AG20443 (cell line): ENCODE results near the gene C3orf22.
"Not testable (repeated sequence)": the region's sequence is repeated elsewhere in the genome, so short reads cannot be mapped to it uniquely, and the experiment has no call there.

ENCODE experiments used
- DNase-seq: peaks from one replicate; pipeline ENCODE4 v3.0.0; 2012; ENCODE audit warnings: low spot score, mixed read lengths

Gene C3orf22

DNA sequence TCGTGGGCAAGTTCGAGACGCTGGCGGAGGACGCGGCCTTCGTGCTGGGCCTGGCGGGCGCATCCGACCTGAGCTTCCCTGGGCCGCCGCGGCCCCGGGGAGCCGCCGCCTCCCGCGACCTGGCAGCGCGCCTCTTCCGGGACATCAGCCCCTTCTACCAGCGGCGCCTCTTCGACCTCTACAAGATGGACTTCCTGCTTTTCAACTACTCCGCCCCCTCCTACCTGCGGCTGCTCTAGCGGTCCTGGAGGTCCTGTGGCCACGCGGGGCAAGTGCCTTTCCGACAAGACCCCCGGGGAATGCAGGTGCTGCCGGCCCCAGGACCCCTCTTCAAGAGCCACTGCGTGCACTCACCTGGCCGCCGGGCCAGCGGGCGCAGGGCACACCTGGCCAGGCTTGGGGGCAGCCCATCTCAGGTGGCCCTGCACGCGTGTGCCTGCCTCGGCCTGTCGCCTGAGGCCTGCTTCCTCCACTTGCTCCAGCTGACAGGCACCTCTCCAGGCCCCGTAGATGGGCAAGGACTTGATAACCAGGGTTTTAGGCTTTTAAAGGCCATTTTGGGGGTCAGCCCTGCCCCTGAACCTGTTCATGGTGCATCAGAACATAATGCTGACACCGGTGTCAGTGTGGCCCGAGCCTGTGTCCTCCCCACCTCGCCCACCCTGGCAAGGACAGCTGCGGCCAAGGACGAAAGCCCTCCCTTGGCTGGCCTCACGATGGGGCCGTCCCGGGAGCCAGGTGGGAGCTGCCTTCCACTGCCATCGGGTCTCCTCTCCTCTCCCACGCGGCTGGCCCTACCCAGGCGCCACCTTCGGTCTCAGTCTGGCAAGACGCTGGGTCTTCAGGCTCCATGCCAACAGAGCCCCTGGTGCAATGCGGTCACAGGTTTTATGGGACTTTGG is 16.1 kb downstream of the C3orf22 start:
- no peak for DNase-seq

DNA sequence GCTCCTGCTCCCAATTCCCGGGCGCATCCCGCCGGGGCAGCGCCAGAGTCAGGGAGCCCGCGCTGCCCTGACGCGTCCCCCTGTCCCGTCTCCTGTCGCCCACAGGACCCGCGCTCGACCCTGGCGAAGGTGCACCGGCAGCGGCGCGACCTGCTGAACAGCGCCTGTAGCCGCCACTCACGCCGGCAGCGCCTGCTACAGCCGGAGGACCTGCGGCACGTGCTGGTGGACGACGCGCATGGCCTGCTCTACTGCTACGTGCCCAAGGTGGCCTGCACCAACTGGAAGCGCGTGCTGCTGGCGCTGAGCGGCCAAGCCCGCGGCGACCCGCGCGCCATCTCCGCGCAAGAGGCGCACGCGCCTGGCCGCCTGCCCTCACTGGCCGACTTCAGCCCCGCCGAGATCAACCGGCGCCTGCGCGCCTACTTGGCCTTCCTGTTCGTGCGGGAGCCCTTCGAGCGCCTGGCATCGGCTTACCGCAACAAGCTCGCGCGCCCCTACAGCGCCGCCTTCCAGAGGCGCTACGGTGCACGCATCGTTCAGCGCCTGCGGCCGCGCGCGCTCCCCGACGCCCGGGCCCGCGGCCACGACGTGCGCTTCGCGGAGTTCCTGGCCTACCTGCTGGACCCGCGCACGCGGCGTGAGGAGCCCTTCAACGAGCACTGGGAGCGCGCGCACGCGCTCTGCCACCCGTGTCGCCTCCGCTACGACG is 16.9 kb downstream of the C3orf22 start:
- no peak for DNase-seq

DNA sequence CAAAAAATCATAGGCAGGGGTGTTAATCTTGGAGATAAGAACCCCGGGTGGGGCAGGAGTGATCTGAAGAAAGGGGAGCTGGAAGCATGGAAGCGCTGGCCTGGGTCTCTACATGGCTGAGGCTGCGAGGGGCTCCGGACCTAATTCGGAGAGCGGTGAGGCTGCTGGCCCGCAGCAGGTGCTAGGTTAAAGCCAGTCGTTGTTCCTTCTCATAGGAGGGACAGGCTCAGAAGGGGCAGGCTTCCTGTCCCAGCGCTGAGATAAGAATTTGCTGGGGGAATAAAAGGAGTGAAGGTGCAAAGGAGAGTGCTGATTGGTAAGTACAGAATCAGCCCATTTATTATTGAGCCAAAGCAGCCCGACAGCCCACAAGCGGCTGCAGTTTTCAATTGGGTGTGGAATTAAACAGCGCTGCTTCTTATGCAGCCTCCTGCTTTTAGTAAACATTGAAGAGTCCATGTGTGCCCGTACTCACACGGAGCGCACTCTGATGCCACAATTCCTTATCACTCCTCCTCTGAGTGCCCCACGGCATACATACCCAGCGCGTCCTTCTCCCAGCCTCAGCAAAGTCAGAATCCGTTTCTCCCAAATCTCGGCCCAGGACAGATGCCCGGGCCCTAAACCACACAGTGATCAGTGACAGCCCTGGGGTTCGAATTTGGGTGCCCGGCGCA is 17.6 kb downstream of the C3orf22 start:
- DNase-seq = no peak

DNA sequence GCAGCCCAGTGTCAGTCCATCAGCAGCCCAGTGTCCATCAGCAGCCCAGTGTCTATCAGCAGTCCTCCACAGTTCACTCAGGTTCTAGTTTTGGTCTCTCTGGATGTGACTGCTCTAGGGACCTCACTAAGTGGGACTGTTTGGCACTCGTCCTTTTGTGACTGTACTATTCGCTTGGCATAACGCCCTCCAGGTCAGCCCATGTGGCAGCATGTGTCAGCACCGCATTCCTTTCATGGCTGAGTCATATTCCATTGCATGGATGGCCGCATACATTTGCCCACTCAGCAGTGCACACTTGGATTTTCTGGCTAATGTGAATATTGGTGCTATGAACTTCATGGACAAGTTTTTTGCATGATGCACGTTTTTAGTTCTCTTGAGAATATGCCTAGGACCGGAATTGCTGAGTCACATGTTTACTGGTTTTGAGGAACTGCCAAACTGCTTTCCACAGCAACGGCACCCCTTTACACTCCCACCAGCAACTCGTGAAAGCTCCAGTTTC is 18.3 kb downstream of the C3orf22 start:
- DNase-seq = peak; percentile 89

DNA sequence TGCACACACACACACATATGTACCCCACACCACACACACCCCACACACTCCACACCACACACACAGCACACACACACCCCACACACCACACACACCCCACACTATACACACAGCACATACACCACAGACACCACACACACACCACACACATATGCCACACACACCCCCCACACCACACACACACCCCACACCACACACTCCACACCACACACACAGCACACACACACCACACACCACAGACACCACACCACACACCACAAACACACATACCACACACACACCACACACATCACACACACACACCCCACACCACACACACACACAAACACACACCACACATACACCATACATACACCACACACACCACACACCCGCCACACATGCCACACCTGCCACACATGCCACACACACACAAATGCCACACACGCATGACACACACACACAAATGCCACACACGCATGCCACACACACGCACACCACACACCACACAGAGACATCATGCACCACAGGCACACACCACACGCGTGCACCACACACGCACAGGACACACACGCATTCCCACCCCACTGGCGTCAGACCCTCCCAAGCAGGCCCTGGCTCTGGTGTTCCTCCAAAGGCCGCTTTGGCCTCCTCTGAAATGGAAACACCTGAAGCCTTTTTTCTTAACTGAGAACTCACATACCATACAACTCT is 19.0 kb downstream of the C3orf22 start:
- no peak for DNase-seq

DNA sequence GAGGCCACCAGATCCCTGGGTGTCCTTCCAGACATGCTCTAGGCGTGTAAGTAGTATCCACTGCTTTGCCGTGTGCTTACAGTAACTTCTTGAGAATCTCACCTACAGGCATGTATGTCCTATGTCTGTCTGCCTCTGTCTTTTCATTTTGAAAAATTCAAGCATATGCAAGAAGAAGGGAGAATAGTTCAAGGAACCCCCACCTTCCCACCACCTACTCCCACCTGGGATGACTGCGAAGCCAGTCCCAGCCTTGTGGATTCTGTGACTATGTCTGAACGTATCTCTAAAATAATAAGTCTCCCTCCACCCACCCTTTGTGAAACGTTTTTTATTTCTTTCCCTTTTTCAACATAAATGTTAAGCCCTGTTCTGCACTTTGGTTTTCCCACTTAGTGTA is 19.8 kb downstream of the C3orf22 start:
- DNase-seq = no peak

DNA sequence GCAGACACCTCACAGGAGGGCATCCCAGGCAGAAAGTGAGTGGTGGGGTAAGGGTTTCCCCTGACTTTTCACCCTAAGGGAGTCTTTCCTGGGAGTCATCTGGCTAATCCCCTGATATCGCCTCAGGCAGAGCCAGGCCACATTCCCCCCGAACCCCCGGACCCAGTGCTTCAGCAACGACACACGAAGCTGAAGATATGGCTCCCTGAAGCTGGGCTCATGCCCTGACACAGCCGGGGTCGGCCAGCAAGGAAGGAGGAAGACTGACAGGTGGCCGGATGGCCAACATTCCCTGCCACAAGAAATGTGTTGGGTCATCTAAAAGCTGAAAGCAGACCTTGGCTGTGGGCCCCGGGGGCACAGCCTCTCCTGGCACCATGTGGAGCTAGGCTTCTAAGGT is 20.4 kb downstream of the C3orf22 start:
- DNase-seq = no peak

DNA sequence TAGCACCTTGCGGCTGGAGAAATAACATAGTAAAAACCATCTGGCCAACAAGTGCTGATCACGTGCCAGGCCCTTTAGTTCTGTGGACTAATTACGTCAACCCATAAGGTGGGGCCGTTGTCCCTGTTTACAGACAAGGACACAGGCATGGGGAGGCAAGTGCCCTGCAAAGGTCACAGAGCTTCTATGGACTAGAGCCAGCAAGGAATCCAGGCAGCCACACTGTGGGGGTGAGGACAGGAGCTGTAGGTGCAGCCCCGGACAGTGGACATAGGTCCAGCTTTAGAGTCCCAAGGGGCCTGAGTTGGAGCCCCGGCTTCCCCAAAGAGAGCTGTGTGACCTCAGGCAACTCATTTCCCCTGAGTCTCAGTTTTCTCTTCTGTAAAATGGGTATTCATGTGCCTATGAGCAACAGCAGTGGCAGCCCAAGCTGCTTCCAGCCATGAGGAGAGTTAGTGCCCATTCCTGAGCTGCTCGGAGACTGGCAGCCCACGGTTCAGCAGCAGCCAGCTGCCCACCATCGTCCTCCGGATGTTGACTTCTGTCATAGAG is 20.9 kb downstream of the C3orf22 start:
- DNase-seq = no peak

DNA sequence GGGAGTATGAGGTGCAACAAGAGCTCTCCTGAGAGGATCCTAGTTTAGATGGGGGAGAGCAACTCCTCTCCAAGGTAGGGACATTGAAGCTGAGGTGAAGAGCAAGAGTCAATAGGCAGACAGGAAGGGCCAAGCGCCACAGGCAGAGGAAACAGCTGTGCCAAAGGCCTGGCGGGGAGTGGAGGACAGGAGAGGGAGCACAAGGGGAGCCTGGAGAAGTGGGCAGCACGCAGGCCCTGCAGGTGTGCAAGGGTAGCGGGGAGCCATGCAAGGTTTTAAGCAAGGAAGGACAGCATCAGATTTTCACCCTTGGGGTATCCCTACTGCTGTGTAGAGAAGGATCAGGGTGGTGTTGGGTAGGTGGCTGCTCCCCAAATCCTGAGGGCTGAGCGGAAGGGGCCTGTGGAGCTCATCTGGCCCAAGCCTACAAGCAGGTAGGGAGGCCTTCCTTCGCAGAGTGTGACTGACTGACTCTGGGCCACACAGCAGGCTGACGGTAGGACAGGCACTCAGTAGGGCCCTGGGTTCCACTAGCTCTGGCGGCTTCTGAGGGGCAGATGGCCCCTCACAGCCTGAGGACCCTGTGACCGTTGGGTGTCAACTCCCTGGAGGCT is 21.5 kb downstream of the C3orf22 start:
- DNase-seq = no peak

DNA sequence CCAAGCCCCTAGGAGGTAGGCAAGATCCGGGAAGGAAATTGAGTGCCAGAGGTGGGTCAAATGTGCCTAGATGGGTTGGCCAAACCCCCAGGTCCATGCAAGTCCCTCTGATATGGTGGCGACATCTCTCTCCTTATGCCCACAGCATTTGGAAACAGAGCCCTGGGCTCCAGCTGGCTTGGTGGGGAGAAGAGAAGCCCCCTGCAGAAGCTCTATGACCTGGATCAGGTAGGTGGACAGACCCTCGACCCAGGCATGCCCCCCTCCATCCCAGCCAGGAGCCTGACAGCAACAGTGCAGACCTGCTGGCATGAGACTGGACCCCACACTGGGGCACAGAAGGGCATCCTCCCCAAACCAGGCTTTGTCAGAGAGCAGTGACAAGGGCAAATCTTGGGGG is 22.6 kb downstream of the C3orf22 start:
- no peak for DNase-seq

DNA sequence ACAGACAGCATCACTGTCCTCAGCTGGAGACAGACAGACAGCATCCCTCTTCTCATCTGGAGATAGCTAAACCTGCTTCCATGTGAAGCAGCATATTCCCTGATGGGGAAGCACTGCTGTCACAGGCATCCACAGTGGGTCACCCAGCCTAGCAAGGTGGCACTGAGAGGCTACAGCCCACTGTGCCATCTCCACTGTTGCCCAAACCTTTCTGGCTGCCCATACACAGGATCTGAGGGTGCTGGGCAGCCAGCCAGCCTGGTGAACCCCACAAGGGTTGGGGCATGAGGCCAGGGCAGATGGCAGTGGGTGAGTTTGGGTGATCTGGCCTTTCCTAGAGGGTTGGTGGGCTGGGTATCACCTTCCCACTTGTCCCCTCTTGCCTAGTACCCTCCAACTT is 23.1 kb downstream of the C3orf22 start:
- no peak for DNase-seq

DNA sequence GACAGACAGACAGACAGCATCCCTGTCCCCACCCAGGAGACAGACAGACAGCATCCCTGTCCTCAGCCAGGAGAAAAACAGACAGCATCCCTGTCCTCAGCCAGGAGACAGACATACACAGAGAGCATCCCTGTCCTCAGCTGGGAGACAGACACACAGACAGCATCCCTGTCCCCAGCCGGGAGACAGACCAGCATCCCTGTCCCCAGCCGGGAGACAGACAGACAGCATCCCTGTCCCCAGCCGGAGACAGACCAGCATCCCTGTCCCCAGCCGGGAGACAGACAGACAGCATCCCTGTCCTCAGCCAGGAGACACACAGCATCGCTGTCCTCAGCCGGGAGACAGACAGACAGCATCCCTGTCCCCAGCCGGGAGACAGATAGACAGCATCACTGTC is 24.0 kb downstream of the C3orf22 start:
- not testable (repeated sequence) for DNase-seq

DNA sequence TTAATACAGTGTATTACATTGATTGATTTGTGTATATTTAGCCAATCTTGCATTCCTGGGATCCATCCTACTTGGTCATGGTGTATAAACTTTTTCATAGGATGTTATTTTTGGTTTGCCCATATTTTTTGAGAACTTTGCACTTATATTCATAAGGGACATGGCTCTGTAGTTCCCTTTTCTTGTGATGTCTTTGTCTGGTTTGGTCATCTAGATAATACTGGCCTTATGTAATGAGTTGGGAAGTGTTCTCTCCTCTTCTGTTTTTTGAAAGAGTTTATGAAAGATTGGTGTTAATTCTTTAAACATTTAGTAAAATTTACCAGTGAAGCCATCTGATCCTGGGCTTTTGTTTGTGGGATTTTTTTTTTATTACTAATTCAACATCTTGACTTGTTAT is 25.2 kb downstream of the C3orf22 start:
- no peak for DNase-seq

DNA sequence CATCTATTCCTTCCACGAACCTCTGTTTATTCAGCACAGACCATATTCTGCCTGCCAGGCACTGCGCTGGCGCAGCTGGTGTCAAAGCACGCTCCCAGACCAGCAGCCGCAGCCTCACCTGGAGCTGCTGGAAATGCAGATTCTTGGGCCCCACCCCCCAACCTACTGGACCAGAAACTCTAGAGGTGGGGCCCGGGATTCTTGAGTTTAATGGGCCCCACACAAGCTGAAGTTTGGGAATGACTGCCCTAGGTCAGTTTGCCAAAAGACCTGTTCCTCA is 27.7 kb downstream of the C3orf22 start:
- no peak for DNase-seq

DNA sequence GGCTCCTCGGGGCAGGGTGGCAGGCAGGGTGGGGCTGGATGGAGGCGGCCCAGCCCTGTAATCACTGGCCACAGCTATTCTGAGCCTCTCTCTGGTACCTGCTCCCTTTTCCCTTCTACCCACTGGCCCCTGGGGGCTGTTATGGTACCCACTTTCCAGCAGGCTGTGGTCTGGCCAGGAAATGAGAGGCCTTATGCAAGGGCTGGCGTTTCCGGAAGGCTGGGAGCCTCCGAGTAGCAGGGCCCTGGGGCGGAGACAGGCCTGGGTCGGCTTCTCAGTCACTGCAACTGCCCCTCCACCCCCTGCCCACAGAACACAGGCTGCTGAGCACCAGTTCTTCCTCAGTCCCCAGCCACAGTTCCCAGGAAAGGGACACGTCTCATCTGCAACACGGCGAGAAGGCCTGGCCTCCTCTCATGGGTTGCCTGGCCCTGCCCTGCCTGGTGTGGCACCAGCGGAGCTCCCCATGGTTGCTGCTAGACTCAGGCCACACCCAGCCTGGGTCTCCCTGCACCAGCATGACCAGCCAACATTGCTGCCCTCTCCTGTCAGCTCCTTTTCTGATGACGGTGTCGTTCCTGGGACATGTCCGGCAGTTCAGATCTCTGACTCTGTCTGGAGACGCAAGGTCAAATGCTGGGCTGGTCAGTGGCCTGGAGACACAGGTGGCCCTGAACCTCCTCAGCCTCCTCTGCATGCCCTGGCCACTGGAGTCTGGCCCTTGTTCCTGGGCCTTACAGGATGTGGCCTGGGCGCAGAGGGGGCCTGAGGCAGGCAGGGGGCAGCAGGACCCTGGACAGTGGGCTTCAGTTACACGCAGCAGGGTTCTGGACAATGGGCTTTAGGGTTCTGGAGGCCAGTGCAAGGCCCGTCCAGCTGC is 28.3 kb downstream of the C3orf22 start:
- DNase-seq = no peak

DNA sequence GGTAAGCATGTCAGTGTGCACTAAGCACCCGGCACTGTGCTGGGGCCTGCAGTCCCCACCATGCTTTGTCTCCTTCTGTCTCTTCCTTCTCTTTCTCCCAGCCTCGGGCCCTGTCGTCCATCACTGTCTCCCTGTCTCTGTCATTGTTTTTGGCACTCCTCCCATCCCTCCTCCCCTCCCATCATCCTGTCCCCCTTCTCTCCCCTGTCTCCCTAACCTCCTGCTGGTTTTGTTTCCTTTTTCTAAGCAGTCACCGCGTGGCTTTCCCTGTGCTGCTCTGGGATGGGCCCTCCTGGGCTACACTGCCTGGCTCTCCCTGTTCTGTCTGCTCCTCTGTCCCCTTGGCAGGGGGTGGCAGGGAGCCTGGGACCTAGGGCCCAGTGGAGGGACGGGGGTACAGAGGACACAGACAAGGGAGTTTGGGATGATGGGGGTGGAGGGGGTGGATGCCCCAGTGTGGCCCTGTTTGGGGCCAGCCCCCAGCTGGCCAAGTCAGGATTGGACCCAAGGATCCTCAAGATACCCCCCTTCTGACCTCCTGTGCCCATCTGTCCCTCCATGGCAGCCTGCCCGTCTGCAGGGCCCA is 29.1 kb downstream of the C3orf22 start:
- no peak for DNase-seq

DNA sequence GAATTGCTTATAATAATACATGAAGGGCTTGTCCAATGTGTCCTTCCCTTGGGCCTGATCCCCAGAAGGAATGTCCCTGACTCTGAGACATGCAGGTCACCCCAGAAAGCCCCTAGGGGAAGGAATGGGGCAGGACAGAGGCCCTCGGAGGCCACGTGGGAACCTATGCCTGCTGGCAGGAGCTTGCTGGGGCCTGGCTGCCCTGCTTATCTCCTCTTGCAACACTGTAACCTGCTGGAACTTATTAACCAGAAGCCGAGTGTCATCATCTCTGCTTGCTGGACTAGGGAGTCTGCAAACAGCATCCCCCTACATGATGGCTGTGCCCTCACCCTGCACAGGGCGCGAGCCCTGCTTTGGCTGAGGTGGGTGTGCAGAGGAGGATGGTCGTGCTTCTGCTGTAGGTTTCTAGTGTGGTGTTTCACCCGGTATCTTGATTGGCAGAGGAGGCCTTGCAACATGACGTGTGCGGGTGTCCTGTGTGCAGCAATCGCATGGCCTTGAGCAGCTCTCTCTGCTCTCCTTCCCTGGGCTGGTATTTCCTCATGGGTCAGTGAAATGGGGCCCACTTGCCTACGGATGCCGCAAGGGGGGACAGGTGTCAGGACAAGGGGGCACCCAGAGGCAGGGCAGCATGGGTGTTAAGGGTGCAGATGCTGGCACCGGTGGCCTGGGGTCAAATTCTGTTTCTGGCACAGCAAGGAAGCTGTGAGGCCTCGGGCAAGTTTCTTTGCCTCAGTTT is 29.8 kb downstream of the C3orf22 start:
- peak; percentile 59 for DNase-seq

DNA sequence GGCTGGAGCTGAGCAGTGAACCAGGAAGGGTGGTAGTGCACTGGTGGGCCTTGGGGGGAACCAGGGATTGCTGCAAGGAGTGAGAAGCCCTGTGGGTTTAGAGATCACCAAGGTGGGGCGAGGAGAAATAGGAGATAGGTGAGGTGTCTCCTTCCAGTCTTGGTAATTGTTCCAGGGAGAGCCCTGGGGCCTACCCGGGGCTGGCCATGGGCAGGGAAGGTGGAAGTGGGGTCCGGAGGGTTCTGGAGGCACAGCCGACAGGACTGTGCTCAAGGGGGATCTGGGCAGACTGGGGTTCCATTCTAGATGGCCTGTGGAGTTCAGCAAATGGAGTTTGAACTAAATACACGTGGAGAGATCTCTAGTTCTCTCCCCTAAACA is 30.3 kb downstream of the C3orf22 start:
- no peak for DNase-seq

DNA sequence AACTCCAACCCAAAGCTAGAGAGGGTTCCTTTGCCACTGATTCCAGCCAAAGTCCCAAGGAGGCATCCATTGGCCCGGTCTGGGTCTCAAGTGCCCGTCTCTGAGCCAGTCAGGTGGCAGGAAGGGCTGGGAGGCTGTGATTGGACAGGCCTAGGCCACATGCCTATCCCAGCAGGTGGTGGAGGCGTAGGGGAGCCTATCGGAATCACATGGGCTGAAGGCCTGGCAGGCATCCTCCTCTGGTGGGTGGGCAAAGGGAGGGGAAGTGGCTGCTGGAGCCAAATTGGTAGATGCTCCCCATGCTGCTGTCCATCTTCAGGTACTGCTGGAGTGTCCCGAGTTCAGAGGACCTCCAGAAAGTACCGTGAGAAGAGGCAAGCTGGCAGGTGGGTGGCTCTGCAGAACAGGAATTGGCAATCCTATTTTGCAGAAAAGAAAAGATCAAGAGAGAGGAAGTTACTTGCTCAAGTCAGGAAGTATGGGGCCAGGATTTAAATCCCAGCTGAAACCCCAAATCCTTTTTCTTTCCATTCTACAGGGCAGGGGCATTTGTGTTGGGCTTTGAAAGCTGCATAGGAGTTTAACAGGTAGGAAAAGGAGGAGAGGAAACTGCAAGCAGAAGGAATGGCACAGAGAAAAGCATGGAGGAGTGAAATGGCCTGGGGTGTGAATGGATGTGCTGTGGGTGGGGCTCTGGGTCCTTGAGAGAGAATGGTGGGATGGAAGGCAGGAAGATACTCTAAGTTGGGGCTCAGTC is 31.1 kb downstream of the C3orf22 start:
- no peak for DNase-seq
